CD4-positive, CD25-positive, alpha-beta regulatory T cell (primary cell): Measurements from ENCODE around the gene CYTH2. TPM values are rescaled to one million over a fixed set of nuclear protein-coding genes. Genes with fewer than 3 reads are reported as not detected.
A peak's percentile ranks its signal among the peaks of the same experiment; 100 is the strongest.

ENCODE experiments used
- ATAC-seq, 2 donors: fragments of 150-1000 bp; cut with Tn5 transposase; one replicate each; pipeline ENCODE4 v1.10.0; 2021; ENCODE audit warnings: low read depth in 2 of 2, moderate number of reproducible peaks in 2 of 2, moderate library complexity in 1 of 2
- DNase-seq, 3 donors: peaks; one replicate each; pipeline versions ENCODE4 v3.0.0 to v3.0.0-alpha.2; 2012 to 2022; ENCODE audit warnings: mixed read lengths in 1 of 3
- H3K27ac ChIP-seq: one replicate; pipeline ENCODE4 v1.7.0; 2013; ENCODE audit warnings: mild to moderate bottlenecking, low read length; ENCODE audit not compliant: insufficient read depth, poor library complexity, severe bottlenecking
- H3K27me3 ChIP-seq: one replicate; pipeline ENCODE4 v1.7.0; 2013; ENCODE audit warnings: low read length; ENCODE audit not compliant: control insufficient read depth, insufficient read depth
- H3K36me3 ChIP-seq: one replicate; pipeline ENCODE4 v1.7.0; 2013; ENCODE audit warnings: mild to moderate bottlenecking, low read length, moderate library complexity; ENCODE audit not compliant: control insufficient read depth, insufficient read depth
- H3K4me1 ChIP-seq: 2 replicates; pipeline ENCODE4 v1.7.0; 2013; ENCODE audit warnings: mild to moderate bottlenecking, low read length; ENCODE audit not compliant: insufficient read depth, control insufficient read depth, poor library complexity, severe bottlenecking
- H3K4me3 ChIP-seq: one replicate; pipeline ENCODE4 v1.7.0; 2013; ENCODE audit warnings: low read depth, mild to moderate bottlenecking, low read length, moderate library complexity
- H3K9me3 ChIP-seq, 2 experiments: 1 replicate in 1 of 2; 2 replicates in 1 of 2; pipeline ENCODE4 v1.7.0; 2013; ENCODE audit warnings: low read length in 2 of 2, mild to moderate bottlenecking in 1 of 2, moderate library complexity in 1 of 2; ENCODE audit not compliant: control insufficient read depth in 2 of 2
- H3K27ac Mint-ChIP-seq, 3 donors: one replicate each; pipeline ENCODE4 v1.8.0; 2020 to 2022; ENCODE audit warnings: mild to moderate bottlenecking in 3 of 3, mixed read lengths in 3 of 3, moderate library complexity in 2 of 3
- H3K27me3 Mint-ChIP-seq: one replicate; pipeline ENCODE4 v1.8.0; 2022; ENCODE audit warnings: mild to moderate bottlenecking, mixed read lengths
- H3K36me3 Mint-ChIP-seq: one replicate; pipeline ENCODE4 v1.8.0; 2020; ENCODE audit warnings: mixed read lengths
- H3K4me1 Mint-ChIP-seq, 4 donors: one replicate each; pipeline ENCODE4 v1.8.0; 2020 to 2022; ENCODE audit warnings: mixed read lengths in 4 of 4, mild to moderate bottlenecking in 1 of 4
- H3K4me3 Mint-ChIP-seq, 4 donors: one replicate each; pipeline ENCODE4 v1.8.0; 2020 to 2022; ENCODE audit warnings: mild to moderate bottlenecking in 4 of 4, mixed read lengths in 4 of 4, moderate library complexity in 3 of 4
- H3K9me3 Mint-ChIP-seq, 7 donors: one replicate each; pipeline ENCODE4 v1.8.0; 2020 to 2022; ENCODE audit warnings: mixed read lengths in 7 of 7, mild to moderate bottlenecking in 3 of 7, moderate library complexity in 2 of 7
- polyA plus RNA-seq, 4 donors: library from polyadenylated mRNA; unstranded; fragments of 300-500 nt; fragmentation: Illumina TruSeq; gene quantifications; one replicate each; pipeline ENCODE4 v1.2.3, GENCODE V29; 2021
- total RNA-seq: library from RNA; stranded (reverse); gene quantifications from one replicate; pipeline ENCODE4 v1.2.3, GENCODE V29; 2022

Gene CYTH2
- total and polyA plus RNA-seq, 5 donors from 2014 or later: 24.2 to 46.7 (median 31.1) TPM

DNA sequence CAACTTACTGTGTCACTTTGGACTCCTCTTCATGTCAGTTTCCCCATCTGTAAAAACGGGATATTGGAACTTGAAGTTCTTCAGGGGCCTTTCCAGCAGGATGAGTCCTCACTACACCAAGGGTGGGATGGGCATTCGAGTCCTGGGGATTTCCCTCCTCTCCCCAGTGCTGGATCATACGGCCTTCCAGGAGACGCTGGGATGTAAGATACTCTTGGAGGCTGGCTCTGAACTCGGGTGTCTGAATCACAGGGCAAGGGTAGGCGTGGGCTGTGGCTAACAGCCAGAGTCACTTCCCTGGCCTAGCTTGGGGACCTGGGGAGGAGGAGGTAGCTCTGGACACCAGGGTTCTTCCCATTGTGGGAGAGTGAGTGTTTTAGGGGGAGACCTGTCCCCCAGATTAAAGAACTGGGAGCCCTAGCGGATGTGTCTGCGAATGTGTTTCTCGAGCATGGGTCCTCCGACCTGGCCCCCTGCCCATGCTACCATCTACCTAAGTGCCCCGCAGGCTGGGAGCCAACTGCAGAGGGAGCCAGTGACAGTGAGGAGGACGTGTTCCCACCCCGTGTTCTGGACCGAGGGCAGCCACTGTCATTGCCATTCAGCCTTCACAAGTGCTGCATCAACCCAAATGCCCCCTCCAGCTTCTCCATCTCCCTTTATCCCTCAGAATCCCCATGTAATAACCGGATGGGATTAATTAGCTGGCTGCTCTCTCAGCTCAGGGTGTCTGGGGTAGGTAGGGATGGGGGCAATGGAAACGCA, 2.4 kb upstream of the CYTH2 start:
- Mint-ChIP-seq H3K4me3 (peak overlapping the region in 1 of 4 donors; percentile 46), H3K27ac (no peak overlapping the region), H3K36me3 (peaks cover 8% of the 10 kb centered on the region), H3K4me1 (peaks cover 5 to 31% (median 8%) of the 10 kb centered on the region in 4 donors), H3K27me3 (peaks cover 5% of the 10 kb centered on the region), H3K9me3 (no peaks in the 10 kb centered on the region)
- Histone ChIP-seq H3K36me3 (peaks cover 14% of the 10 kb centered on the region), H3K27me3 (no peaks in the 10 kb centered on the region), H3K4me1 (peaks cover 19% of the 10 kb centered on the region), H3K9me3 (no peaks in the 10 kb centered on the region), H3K27ac (no peak overlapping the region), H3K4me3 (no peak overlapping the region)
- DNase-seq (no peak), ATAC-seq (no peak)

DNA sequence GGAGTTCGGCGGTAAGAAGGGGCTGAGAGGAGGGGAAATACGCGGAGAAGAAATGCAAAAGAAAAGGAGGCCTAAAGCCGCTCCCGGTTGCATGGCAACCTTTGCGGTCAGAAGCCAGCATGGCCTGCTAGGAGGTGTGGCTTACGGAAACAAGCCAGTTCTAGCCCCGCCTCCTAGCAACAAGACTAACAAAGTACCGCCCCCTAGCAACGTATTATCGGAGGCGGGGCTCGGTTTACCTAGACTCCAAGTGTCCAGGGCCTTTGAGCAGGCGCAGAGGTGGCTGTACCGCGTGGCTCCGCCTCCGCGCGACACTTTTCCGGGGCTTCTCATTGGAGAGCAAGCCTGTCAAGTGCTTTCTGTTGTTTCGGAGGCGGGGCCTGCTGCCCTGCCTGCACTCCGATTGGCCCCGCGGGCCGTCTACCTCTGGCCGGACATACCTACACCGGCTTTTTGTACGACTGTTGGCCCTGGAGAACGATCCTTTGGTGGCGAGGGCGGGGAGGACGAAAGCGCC, 339 bp upstream of the CYTH2 start:
- Histone ChIP-seq H3K4me3 (peak overlapping the region; percentile 72), H3K36me3 (peaks cover 33% of the 10 kb centered on the region), H3K27me3 (no peaks in the 10 kb centered on the region), H3K27ac (peak overlapping the region; percentile 82), H3K9me3 (no peaks in the 10 kb centered on the region), H3K4me1 (peaks cover 19% of the 10 kb centered on the region)
- ATAC-seq (peak; percentile 91 to 93), DNase-seq (peak; percentile 100)
- Mint-ChIP-seq H3K27ac (peak overlapping the region; percentile 90 to 99 (median 92)), H3K36me3 (peaks cover 11% of the 10 kb centered on the region), H3K9me3 (no peaks in the 10 kb centered on the region), H3K27me3 (peaks cover 5% of the 10 kb centered on the region), H3K4me1 (peaks cover 0 to 38% (median 10%) of the 10 kb centered on the region in 4 donors), H3K4me3 (peak overlapping the region; percentile 88 to 94 (median 92))

DNA sequence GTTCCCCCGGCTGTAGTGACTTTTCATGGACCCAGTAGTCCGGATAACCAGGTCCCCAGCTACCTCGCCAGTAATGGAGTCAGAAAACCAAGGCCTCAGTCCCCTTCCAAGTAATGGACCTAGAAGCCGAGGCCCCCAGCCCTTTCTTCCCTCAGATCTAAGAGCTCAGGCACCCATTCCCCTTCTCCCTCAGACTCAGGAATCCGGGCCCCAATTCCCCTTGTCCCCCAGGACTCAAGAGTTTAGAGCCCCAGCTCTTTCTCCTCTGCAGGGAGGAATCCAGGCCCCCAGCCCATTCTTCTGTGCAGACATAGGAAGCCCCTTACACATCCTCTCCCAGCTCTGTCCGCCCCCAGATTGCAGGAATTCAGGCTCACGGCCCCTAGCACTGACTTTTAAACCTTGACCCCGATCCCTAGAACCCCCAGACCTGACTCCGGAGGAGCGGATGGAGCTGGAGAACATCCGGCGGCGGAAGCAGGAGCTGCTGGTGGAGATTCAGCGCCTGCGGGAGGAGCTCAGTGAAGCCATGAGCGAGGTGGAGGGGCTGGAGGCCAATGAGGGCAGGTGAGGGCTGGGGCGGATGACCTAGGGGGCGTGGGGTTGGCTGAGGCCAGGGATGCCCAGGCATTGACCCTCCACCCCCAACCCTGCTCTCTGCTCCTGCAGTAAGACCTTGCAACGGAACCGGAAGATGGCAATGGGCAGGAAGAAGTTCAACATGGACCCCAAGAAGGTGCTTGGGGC, 938 bp downstream of the CYTH2 start:
- H3K9me3 ChIP-seq: no peaks in the 10 kb centered on the region
- no peak for DNase-seq
- H3K27me3 ChIP-seq: no peaks in the 10 kb centered on the region
- H3K4me3 ChIP-seq: peak overlapping the region; percentile 41
- peaks cover 19% of the 10 kb centered on the region for H3K4me1 ChIP-seq
- H3K9me3 Mint-ChIP-seq: no peaks in the 10 kb centered on the region
- H3K4me3 Mint-ChIP-seq: peak overlapping the region; percentile 88 to 94 (median 92)
- peaks cover 5% of the 10 kb centered on the region for H3K27me3 Mint-ChIP-seq
- peaks cover 46% of the 10 kb centered on the region for H3K36me3 ChIP-seq
- peaks cover 0 to 40% (median 11%) of the 10 kb centered on the region in 4 donors for H3K4me1 Mint-ChIP-seq
- H3K27ac ChIP-seq: peak overlapping the region; percentile 82
- peaks cover 14% of the 10 kb centered on the region for H3K36me3 Mint-ChIP-seq
- peak overlapping the region in 2 of 3 donors; percentile 37 to 93 for H3K27ac Mint-ChIP-seq
- ATAC-seq: no peak

DNA sequence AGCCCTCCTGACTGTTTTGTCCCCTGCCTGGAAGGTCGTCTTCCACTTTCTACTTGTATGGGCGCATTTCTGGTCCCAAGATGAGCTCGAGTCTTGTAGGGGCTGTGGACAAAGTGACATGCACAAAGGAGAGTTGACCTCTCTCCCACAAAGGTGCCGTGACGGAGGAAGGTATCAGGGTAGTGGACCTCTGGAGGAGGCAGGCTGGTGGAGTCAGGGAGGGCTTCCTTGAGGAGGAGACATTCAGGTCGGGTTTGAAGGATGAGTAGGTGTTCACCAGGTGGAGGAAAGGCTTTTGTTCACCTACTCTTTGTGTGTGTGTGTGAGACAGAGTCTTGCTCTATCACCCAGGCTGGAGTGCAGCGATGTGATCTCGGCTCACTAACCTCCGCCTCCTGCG, 1.7 kb downstream of the CYTH2 start:
- DNase-seq (no peak), ATAC-seq (no peak)
- Mint-ChIP-seq H3K36me3 (peaks cover 14% of the 10 kb centered on the region), H3K27me3 (no peaks in the 10 kb centered on the region), H3K4me1 (peaks cover 0 to 38% (median 11%) of the 10 kb centered on the region in 4 donors), H3K4me3 (peak overlapping the region; percentile 57 to 94 (median 90)), H3K27ac (peak overlapping the region in 1 of 3 donors; percentile 37), H3K9me3 (no peaks in the 10 kb centered on the region)
- Histone ChIP-seq H3K9me3 (no peaks in the 10 kb centered on the region), H3K4me3 (no peak overlapping the region), H3K4me1 (peaks cover 19% of the 10 kb centered on the region), H3K27ac (no peak overlapping the region), H3K36me3 (peaks cover 51% of the 10 kb centered on the region), H3K27me3 (no peaks in the 10 kb centered on the region)

DNA sequence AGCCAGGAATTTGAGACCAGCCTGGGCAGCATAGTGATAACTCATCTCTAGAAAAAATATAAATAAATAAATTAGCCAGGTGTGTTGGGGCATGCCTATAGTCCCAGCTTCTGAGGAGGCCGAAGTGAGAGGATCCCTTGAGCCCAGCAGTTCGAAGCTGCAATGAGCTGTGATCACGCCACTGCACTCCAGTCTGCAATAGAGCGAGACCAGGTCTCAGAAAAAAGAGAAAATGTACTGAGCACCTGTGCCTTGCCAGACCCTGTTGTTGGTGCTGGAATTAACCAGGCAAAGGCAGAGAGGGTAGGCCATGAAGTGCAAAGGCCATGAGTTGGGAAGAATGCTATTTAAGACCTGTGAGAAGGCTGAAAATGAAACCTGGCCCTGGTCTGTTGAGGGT, 2.7 kb downstream of the CYTH2 start:
- H3K36me3 Mint-ChIP-seq: peaks cover 14% of the 10 kb centered on the region
- ATAC-seq (no peak), DNase-seq (no peak)
- no peak overlapping the region for H3K27ac ChIP-seq
- H3K36me3 ChIP-seq: peaks cover 51% of the 10 kb centered on the region
- H3K4me1 Mint-ChIP-seq: peaks cover 0 to 42% (median 11%) of the 10 kb centered on the region in 4 donors
- H3K9me3 Mint-ChIP-seq: peaks cover 0 to 1% (median 0%) of the 10 kb centered on the region in 7 donors
- H3K4me3 ChIP-seq: no peak overlapping the region
- peak overlapping the region in 1 of 3 donors; percentile 38 for H3K27ac Mint-ChIP-seq
- no peaks in the 10 kb centered on the region for H3K27me3 ChIP-seq
- H3K4me3 Mint-ChIP-seq: peak overlapping the region in 2 of 4 donors; percentile 43 to 57
- H3K27me3 Mint-ChIP-seq: no peaks in the 10 kb centered on the region
- H3K9me3 ChIP-seq: no peaks in the 10 kb centered on the region
- peaks cover 19% of the 10 kb centered on the region for H3K4me1 ChIP-seq

DNA sequence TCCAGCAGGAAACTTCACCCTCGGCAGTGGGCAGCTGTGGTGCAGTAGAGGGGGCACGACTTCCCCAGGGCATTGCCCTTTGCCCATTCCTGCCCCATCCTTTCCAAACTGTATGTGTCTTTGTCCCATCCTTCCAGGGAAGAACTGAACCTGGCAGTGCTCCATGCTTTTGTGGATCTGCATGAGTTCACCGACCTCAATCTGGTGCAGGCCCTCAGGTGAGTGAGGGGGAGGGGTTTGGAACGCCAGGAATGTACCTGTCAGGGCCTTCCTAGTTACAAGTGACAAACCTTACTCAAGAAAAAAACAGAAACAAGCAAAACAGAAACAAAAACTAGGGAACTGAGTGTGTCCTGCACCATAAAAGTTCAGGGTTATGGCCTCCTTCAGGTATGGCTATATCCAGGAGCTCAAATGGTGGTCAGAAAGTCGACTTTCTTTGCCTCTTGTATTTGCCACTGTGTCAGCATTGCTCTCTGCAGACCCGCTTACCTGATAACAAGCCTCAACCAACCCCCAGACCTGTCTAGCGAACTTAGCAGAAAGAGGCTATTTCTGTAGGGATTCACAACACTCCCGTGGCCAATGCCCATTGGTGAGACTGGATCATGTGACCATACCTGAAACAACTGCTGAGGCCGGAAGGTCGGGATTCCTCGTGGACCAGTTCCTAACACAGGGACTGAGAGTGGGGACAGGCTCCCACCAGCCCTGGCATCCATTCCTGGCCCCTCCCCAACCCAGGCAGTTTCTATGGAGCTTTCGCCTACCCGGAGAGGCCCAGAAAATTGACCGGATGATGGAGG, 4.2 kb downstream of the CYTH2 start:
- Mint-ChIP-seq H3K27ac (no peak overlapping the region), H3K4me3 (peak overlapping the region in 1 of 4 donors; percentile 75), H3K36me3 (peaks cover 14% of the 10 kb centered on the region), H3K4me1 (peaks cover 0 to 36% (median 10%) of the 10 kb centered on the region in 4 donors), H3K27me3 (no peaks in the 10 kb centered on the region), H3K9me3 (peaks cover 0 to 1% (median 0%) of the 10 kb centered on the region in 7 donors)
- no peak for DNase-seq
- H3K4me1 ChIP-seq: peaks cover 16% of the 10 kb centered on the region
- peaks cover 51% of the 10 kb centered on the region for H3K36me3 ChIP-seq
- no peaks in the 10 kb centered on the region for H3K27me3 ChIP-seq
- H3K27ac ChIP-seq: no peak overlapping the region
- no peak for ATAC-seq
- no peaks in the 10 kb centered on the region for H3K9me3 ChIP-seq
- H3K4me3 ChIP-seq: no peak overlapping the region

DNA sequence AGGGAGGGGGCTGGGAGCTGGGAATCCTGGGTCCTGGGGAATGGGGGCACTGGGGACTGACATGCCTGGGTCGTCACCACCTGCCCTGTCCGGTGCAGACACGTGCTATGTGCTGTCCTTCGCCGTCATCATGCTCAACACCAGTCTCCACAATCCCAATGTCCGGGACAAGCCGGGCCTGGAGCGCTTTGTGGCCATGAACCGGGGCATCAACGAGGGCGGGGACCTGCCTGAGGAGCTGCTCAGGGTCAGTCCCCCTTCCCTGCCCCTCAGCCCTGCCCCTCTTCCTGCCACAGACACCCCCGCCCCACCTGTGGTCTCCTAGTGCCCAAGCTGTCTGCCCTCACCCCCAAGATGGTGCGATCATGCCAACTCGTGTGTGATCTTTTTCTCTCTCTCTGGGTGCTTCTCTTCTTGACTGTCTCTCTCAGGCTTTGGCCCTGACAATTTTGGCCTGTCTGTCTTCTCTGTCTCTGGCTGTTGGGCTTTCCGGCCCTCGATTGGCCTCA, 5.0 kb downstream of the CYTH2 start:
- Mint-ChIP-seq H3K4me3 (peak overlapping the region in 1 of 4 donors; percentile 16), H3K4me1 (peaks cover 0 to 29% (median 5%) of the 10 kb centered on the region in 4 donors), H3K9me3 (peaks cover 0 to 1% (median 0%) of the 10 kb centered on the region in 7 donors), H3K27ac (no peak overlapping the region), H3K27me3 (no peaks in the 10 kb centered on the region), H3K36me3 (peaks cover 14% of the 10 kb centered on the region)
- Histone ChIP-seq H3K27me3 (no peaks in the 10 kb centered on the region), H3K27ac (no peak overlapping the region), H3K4me1 (peaks cover 14% of the 10 kb centered on the region), H3K36me3 (peaks cover 51% of the 10 kb centered on the region), H3K9me3 (no peaks in the 10 kb centered on the region), H3K4me3 (no peak overlapping the region)
- DNase-seq: no peak
- no peak for ATAC-seq
